Activated CD8-positive, alpha-beta memory T cell treated with anti-CD3 and anti-CD28 coated beads, Interleukin-2, amount 10 ng/mL, durations not matched to agents 7 days and 5 days (primary cell): ENCODE data around the gene RAB31. TPM values are rescaled to one million over a fixed set of nuclear protein-coding genes. Genes with fewer than 3 reads are reported as not detected.

Experiments used
- ATAC-seq: fragments of 150-1000 bp; cut with Tn5 transposase; one replicate; pipeline ENCODE4 v1.10.0; 2021; ENCODE audit warnings: moderate library complexity
- CTCF ChIA-PET: fragments of 350-600 bp; sonication (Branson Sonifier 250); formaldehyde crosslinking; loops from one replicate; lab custom pipeline; 2021; ENCODE audit warnings: antibody characterized with exemption; lab: Charles Lee
- DNase-seq: peaks from one replicate; pipeline ENCODE4 v3.0.0-alpha.2; 2020
- H3K27ac Mint-ChIP-seq: one replicate; pipeline ENCODE4 v1.8.0; 2021; ENCODE audit warnings: mild to moderate bottlenecking, mixed read lengths
- H3K27me3 Mint-ChIP-seq: one replicate; pipeline ENCODE4 v1.8.0; 2021; ENCODE audit warnings: mixed read lengths
- H3K36me3 Mint-ChIP-seq: one replicate; pipeline ENCODE4 v1.8.0; 2021; ENCODE audit warnings: mild to moderate bottlenecking, mixed read lengths
- H3K4me1 Mint-ChIP-seq: one replicate; pipeline ENCODE4 v1.8.0; 2021; ENCODE audit warnings: mixed read lengths
- H3K4me3 Mint-ChIP-seq: one replicate; pipeline ENCODE4 v1.8.0; 2021; ENCODE audit warnings: mild to moderate bottlenecking, moderate library complexity, mixed read lengths
- H3K9me3 Mint-ChIP-seq: one replicate; pipeline ENCODE4 v1.8.0; 2022; ENCODE audit warnings: low read depth, mixed read lengths
- total RNA-seq, 2 experiments: library from RNA; stranded (reverse); gene quantifications; one replicate each; pipeline ENCODE4 v1.2.3, GENCODE V29; 2021

RAB31 gene
- total RNA-seq, 2 experiments from 2014 or later: not detected

- Mint-ChIP-seq H3K27ac (no peak overlapping the region), H3K36me3 (no peaks in the 10 kb centered on the region), H3K27me3 (peaks cover 48% of the 10 kb centered on the region), H3K4me3 (no peak overlapping the region), H3K9me3 (no peaks in the 10 kb centered on the region), H3K4me1 (no peaks in the 10 kb centered on the region)
- DNase-seq (peak; percentile 60), ATAC-seq (peak; percentile 60)
- CTCF ChIA-PET: no interaction called here
These were observed 63.3 kb downstream of the RAB31 start for GRCh38 chr18:9771261-9771976.

DNA sequence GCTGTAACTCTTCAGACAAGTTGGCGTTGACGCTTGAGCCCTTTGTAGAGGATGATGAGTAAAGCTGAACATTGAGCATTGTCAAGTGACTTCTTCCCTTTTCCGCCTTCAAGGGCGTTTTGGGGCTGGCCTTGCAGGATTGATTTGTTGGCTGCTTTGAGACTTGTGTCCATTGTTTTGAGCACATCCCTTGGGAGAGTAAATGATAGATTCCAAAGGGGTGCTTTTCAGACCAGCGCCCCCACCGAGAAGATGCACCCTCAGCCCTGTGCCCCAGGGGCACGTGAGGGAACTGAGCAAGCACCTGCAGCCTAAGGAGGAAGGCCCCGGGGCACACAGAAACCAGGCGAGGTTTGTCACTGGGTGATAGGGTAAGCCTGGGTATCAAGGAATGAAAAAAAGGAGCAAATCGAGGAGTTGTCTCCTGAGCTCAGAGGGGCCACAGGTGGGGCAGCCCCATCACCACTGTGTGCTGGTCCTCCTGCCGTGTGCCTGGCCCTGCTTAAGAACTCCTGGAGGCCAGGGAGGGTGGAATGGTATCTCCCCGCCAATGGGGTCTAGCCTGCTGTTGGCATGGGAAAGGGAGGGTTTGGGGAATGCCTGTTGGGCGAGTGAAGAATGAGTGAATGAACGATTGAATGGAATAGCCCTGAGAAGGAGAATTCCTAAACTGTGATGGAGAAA lies 64.0 kb downstream of the RAB31 start:
- ATAC-seq (no peak), DNase-seq (no peak)
- Mint-ChIP-seq H3K4me3 (no peak overlapping the region), H3K36me3 (no peaks in the 10 kb centered on the region), H3K27me3 (peaks cover 48% of the 10 kb centered on the region), H3K9me3 (no peaks in the 10 kb centered on the region), H3K27ac (no peak overlapping the region), H3K4me1 (no peaks in the 10 kb centered on the region)
- CTCF ChIA-PET: no interaction called here

- peaks cover 50% of the 10 kb centered on the region for H3K27me3 Mint-ChIP-seq
- ATAC-seq: no peak
These were observed 65.0 kb downstream of the RAB31 start for GRCh38 chr18:9772847-9773677.

DNA sequence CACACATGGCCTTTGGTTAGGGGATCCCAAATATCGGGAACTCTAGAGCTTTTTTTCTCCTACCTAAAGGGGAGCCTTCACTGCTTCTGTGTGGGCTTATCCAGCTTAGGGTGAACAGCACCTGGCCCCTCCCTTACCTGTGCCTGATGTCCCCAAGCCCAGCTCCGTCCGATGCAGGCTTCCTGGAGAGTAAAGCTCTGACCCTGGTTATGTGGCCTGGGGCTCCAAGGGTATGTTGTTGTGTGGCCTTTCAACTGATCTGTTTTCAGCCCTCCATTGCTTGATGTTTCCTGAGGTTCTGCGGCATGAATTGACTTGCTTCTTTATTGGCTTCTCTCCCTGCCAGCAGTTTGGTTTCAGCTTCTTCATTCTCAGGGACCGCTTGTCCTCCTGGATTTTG lies 66.0 kb downstream of the RAB31 start:
- Mint-ChIP-seq H3K36me3 (no peaks in the 10 kb centered on the region), H3K27ac (no peak overlapping the region), H3K27me3 (peaks cover 42% of the 10 kb centered on the region), H3K4me1 (no peaks in the 10 kb centered on the region), H3K9me3 (no peaks in the 10 kb centered on the region), H3K4me3 (no peak overlapping the region)
- CTCF ChIA-PET: no interaction called here
- DNase-seq (no peak), ATAC-seq (no peak)

More at GRCh38 chr18:9772847-9773677, 65.0 kb downstream of the RAB31 start:
- H3K4me1 Mint-ChIP-seq: no peaks in the 10 kb centered on the region
- no peak overlapping the region for H3K4me3 Mint-ChIP-seq
- H3K9me3 Mint-ChIP-seq: no peaks in the 10 kb centered on the region
- H3K27ac Mint-ChIP-seq: no peak overlapping the region
- DNase-seq: no peak
- CTCF ChIA-PET: no interaction called here
- H3K36me3 Mint-ChIP-seq: no peaks in the 10 kb centered on the region

- Mint-ChIP-seq H3K4me3 (no peak overlapping the region), H3K36me3 (no peaks in the 10 kb centered on the region), H3K9me3 (no peaks in the 10 kb centered on the region), H3K4me1 (no peaks in the 10 kb centered on the region), H3K27me3 (peaks cover 40% of the 10 kb centered on the region), H3K27ac (no peak overlapping the region)
- no peak for DNase-seq
- CTCF ChIA-PET: no interaction called here
- no peak for ATAC-seq
These were observed 67.1 kb downstream of the RAB31 start for GRCh38 chr18:9775178-9775577.

DNA sequence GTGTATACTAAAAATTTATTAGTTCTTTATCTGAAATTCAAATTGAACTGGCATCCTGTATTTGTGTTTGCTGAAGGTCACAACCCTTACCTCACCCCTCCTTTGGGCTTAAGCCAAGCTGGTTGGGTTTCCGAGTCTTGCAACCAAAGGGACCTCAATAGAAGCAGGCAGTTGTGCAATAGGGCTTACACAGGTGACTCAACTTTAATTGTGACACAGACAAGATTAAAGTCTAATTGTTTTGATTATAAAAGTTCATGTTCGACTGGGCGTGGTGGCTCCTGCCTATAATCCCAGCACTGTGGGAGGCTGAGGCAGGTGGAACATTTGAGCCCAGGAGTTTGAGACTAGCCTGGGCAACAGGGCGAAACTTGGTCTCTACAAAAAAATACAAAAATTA lies 71.5 kb downstream of the RAB31 start:
- no peaks in the 10 kb centered on the region for H3K36me3 Mint-ChIP-seq
- DNase-seq (no peak), ATAC-seq (no peak)
- no peak overlapping the region for H3K4me3 Mint-ChIP-seq
- H3K27me3 Mint-ChIP-seq: peaks cover 22% of the 10 kb centered on the region
- H3K27ac Mint-ChIP-seq: no peak overlapping the region
- CTCF ChIA-PET: no interaction called here
- H3K4me1 Mint-ChIP-seq: peaks cover 7% of the 10 kb centered on the region
- no peaks in the 10 kb centered on the region for H3K9me3 Mint-ChIP-seq

DNA sequence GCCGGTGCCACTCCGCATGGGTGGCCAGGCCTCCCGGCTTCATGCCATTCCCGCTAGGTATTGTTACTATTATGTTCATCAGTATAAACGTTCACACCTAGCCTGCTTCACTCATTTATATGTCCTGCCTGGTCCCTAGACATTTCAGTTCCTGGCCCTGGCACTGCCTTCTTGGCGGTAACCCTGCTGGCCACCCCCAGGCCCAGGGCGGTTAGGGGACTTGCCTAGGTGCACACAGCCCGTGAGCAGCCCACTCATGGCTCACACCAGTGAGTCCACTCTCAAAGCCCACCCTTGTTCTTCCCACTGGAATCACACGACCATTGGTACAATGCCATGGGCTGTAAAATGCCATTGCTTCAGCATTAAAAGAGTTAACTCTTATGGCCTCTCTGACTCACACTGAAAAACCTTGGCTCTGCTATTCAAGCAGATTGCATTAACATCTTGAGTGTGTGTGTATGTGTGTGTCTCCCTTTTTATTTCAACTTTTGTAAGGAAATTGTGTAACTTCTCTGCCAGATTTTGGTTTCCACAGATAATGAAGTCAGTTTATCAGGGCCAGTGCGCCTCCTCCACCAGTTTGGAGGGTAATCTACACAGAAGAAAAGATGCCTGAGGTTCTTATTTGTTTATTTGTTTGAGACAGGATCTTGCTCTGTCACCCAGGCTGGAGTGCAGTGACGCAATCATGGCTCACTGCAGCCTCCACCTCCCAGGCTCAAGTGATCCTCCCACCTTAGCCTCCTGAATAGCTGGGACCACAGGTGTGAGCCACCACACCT lies 74.2 kb downstream of the RAB31 start:
- ATAC-seq (no peak), DNase-seq (no peak)
- no peaks in the 10 kb centered on the region for H3K36me3 Mint-ChIP-seq
- H3K27ac Mint-ChIP-seq: no peak overlapping the region
- peaks cover 25% of the 10 kb centered on the region for H3K27me3 Mint-ChIP-seq
- no peak overlapping the region for H3K4me3 Mint-ChIP-seq
- peaks cover 7% of the 10 kb centered on the region for H3K4me1 Mint-ChIP-seq
- CTCF ChIA-PET: no interaction called here
- no peaks in the 10 kb centered on the region for H3K9me3 Mint-ChIP-seq

- ATAC-seq (no peak), DNase-seq (no peak)
- Mint-ChIP-seq H3K4me1 (peaks cover 7% of the 10 kb centered on the region), H3K36me3 (no peaks in the 10 kb centered on the region), H3K27me3 (peaks cover 36% of the 10 kb centered on the region), H3K4me3 (no peak overlapping the region), H3K9me3 (peaks cover 3% of the 10 kb centered on the region), H3K27ac (no peak overlapping the region)
- CTCF ChIA-PET: no interaction called here
These were observed 78.5 kb downstream of the RAB31 start for GRCh38 chr18:9786631-9787030.

- ATAC-seq (no peak), DNase-seq (no peak)
- CTCF ChIA-PET: no interaction called here
- no peak overlapping the region for H3K4me3 Mint-ChIP-seq
- no peak overlapping the region for H3K27ac Mint-ChIP-seq
- peaks cover 3% of the 10 kb centered on the region for H3K9me3 Mint-ChIP-seq
- peaks cover 7% of the 10 kb centered on the region for H3K4me1 Mint-ChIP-seq
- H3K36me3 Mint-ChIP-seq: no peaks in the 10 kb centered on the region
- H3K27me3 Mint-ChIP-seq: peaks cover 38% of the 10 kb centered on the region
These were observed 78.9 kb downstream of the RAB31 start for GRCh38 chr18:9787036-9787435.

- peaks cover 3% of the 10 kb centered on the region for H3K9me3 Mint-ChIP-seq
- no peaks in the 10 kb centered on the region for H3K36me3 Mint-ChIP-seq
- peaks cover 5% of the 10 kb centered on the region for H3K4me1 Mint-ChIP-seq
- DNase-seq (no peak), ATAC-seq (no peak)
- no peak overlapping the region for H3K27ac Mint-ChIP-seq
- H3K27me3 Mint-ChIP-seq: peaks cover 35% of the 10 kb centered on the region
- no peak overlapping the region for H3K4me3 Mint-ChIP-seq
- CTCF ChIA-PET: no interaction called here
These were observed 79.6 kb downstream of the RAB31 start for GRCh38 chr18:9787712-9788111.

DNA sequence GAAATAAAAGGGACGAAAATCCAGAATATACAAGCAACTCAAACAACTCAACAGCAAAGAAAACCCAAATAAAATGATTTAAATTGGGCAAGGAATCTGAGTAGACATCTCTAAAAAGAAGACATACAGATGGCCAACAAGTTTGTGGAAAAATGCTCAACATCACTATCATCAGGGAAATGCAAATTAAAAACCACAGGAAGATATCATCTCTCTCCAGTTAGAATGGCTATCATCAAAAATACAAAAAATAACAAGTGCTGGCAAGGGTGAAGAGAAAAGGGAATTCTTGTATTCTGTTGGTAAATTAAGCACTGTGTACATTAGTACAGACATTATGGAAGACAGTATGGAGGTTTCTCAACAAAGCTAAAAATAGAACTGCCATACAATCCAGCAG lies 80.0 kb downstream of the RAB31 start:
- H3K27me3 Mint-ChIP-seq: peaks cover 35% of the 10 kb centered on the region
- ATAC-seq: no peak

GRCh38 chr18:9788860-9789259 lies 80.8 kb downstream of the RAB31 start:
- Mint-ChIP-seq H3K9me3 (peaks cover 3% of the 10 kb centered on the region), H3K4me3 (no peak overlapping the region), H3K27me3 (peaks cover 35% of the 10 kb centered on the region), H3K36me3 (no peaks in the 10 kb centered on the region), H3K4me1 (no peaks in the 10 kb centered on the region), H3K27ac (no peak overlapping the region)
- DNase-seq (no peak), ATAC-seq (no peak)
- CTCF ChIA-PET: no interaction called here

More for the DNA sequence above, 80.0 kb downstream of the RAB31 start:
- H3K4me3 Mint-ChIP-seq: no peak overlapping the region
- H3K9me3 Mint-ChIP-seq: peaks cover 3% of the 10 kb centered on the region
- no peaks in the 10 kb centered on the region for H3K36me3 Mint-ChIP-seq
- no peak overlapping the region for H3K27ac Mint-ChIP-seq
- H3K4me1 Mint-ChIP-seq: peaks cover under 1% of the 10 kb centered on the region
- no peak for DNase-seq
- CTCF ChIA-PET: no interaction called here

- no peak overlapping the region for H3K27ac Mint-ChIP-seq
- peaks cover 38% of the 10 kb centered on the region for H3K27me3 Mint-ChIP-seq
- H3K36me3 Mint-ChIP-seq: no peaks in the 10 kb centered on the region
- CTCF ChIA-PET: no interaction called here
- H3K4me3 Mint-ChIP-seq: no peak overlapping the region
- DNase-seq (no peak), ATAC-seq (no peak)
- peaks cover 3% of the 10 kb centered on the region for H3K9me3 Mint-ChIP-seq
- H3K4me1 Mint-ChIP-seq: no peaks in the 10 kb centered on the region
These were observed 82.2 kb downstream of the RAB31 start for GRCh38 chr18:9790261-9790660.
